IMR-90 (cell line): ENCODE results near the gene ALKBH7. TPM values are rescaled to one million over a fixed set of nuclear protein-coding genes. Genes with fewer than 3 reads are reported as not detected.

Source experiments
- ATAC-seq: fragments of 200-7000 bp; cut with Tn5 transposase; 2 replicates; pipeline ENCODE4 v1.9.1; 2020; ENCODE audit warnings: low read depth, mild to moderate bottlenecking, moderate library complexity
- BruUV-seq: library from RNA; stranded (reverse); fragments of 400-500 nt; replicated peaks from 2 replicates; lab custom pipeline; 2021; lab: Mats Ljungman, UMichigan
- CTCF ChIA-PET: fragments of 300-600 bp; formaldehyde crosslinking; extraction: SDS; loops from one replicate; lab custom pipeline; 2021; ENCODE audit warnings: antibody characterized with exemption; lab: Yijun Ruan, JAX
- POLR2A ChIA-PET: fragments of 300-600 bp; sonication (Branson Sonifier 250); formaldehyde crosslinking; loops from one replicate; lab custom pipeline; 2022; ENCODE audit warnings: antibody characterized with exemption; ENCODE audit not compliant: unreplicated experiment; lab: Charles Lee
- DNase-seq: peaks from one replicate; pipeline ENCODE4 v3.0.0; 2013
- H2AFZ ChIP-seq: replicated peaks from 2 replicates; pipeline ENCODE3; 2013; ENCODE audit warnings: low read length, mild to moderate bottlenecking; ENCODE audit not compliant: poor library complexity
- H2AK5ac ChIP-seq: 2 replicates; pipeline ENCODE4 v1.6.1; 2013; ENCODE audit warnings: low read depth, low read length, inconsistent platforms
- H2AK9ac ChIP-seq: replicated peaks from 2 replicates; pipeline ENCODE3; 2013; ENCODE audit warnings: mild to moderate bottlenecking, low read depth, low read length, moderate library complexity; ENCODE audit not compliant: poor library complexity
- H2BK120ac ChIP-seq: 2 replicates; pipeline ENCODE4 v1.6.1; 2013; ENCODE audit warnings: low read depth, low read length, inconsistent platforms
- H2BK15ac ChIP-seq: 3 replicates; pipeline ENCODE4 v1.6.1; 2013; ENCODE audit warnings: low read depth, low read length, inconsistent platforms
- H2BK20ac ChIP-seq: 2 replicates; pipeline ENCODE4 v1.6.1; 2013; ENCODE audit warnings: low read depth, mild to moderate bottlenecking, inconsistent platforms, low read length, moderate library complexity
- H2BK5ac ChIP-seq: 2 replicates; pipeline ENCODE4 v1.6.1; 2013; ENCODE audit warnings: mild to moderate bottlenecking, low read depth, low read length, inconsistent platforms; ENCODE audit not compliant: poor library complexity, severe bottlenecking
- H3K14ac ChIP-seq: replicated peaks from 2 replicates; pipeline ENCODE4 v1.6.1; 2013; ENCODE audit warnings: low read depth, low read length, inconsistent platforms
- H3K18ac ChIP-seq: 2 replicates; pipeline ENCODE4 v1.6.1; 2013; ENCODE audit warnings: low read depth, low read length, control low read depth
- H3K23ac ChIP-seq: 2 replicates; pipeline ENCODE4 v1.6.1; 2013; ENCODE audit warnings: low read depth, low read length, inconsistent platforms
- H3K27ac ChIP-seq: 2 replicates; pipeline ENCODE4 v1.5.1; 2013; ENCODE audit warnings: mild to moderate bottlenecking, control low read depth, low read length; ENCODE audit not compliant: insufficient read depth
- H3K27me3 ChIP-seq: 2 replicates; pipeline ENCODE4 v1.6.1; 2013; ENCODE audit warnings: low read length; ENCODE audit not compliant: control insufficient read depth, insufficient read depth
- H3K36me3 ChIP-seq: 2 replicates; pipeline ENCODE4 v1.6.1; 2013; ENCODE audit warnings: low read length, mixed read lengths; ENCODE audit not compliant: control insufficient read depth, insufficient read depth
- H3K4ac ChIP-seq: 2 replicates; pipeline ENCODE4 v1.6.1; 2013; ENCODE audit warnings: low read depth, low read length, inconsistent platforms
- H3K4me1 ChIP-seq: 2 replicates; pipeline ENCODE4 v1.6.1; 2013; ENCODE audit warnings: low read length, mixed read lengths; ENCODE audit not compliant: control insufficient read depth, insufficient read depth
- H3K4me2 ChIP-seq: 2 replicates; pipeline ENCODE4 v1.6.1; 2013; ENCODE audit warnings: low read depth, mild to moderate bottlenecking, control low read depth, low read length, moderate library complexity
- H3K4me3 ChIP-seq: 2 replicates; pipeline ENCODE4 v1.5.1; 2013; ENCODE audit warnings: low read depth, mild to moderate bottlenecking, control low read depth, low read length, moderate library complexity; ENCODE audit not compliant: insufficient read depth
- H3K56ac ChIP-seq: 2 replicates; pipeline ENCODE4 v1.6.1; 2013; ENCODE audit warnings: low read length, inconsistent platforms; ENCODE audit not compliant: insufficient read depth; ENCODE audit errors: extremely low read depth
- H3K79me1 ChIP-seq, 2 experiments: 2 replicates each; pipeline ENCODE4 v1.6.1; 2013; ENCODE audit warnings: low read length in 2 of 2, inconsistent platforms in 1 of 2, low read depth in 1 of 2
- H3K9ac ChIP-seq: 2 replicates; pipeline ENCODE4 v1.6.1; 2013; ENCODE audit warnings: low read depth, low read length, control low read depth
- H3K9me1 ChIP-seq: 2 replicates; pipeline ENCODE4 v1.6.1; 2013; ENCODE audit warnings: low read length, inconsistent platforms; ENCODE audit not compliant: insufficient read depth
- H3K9me3 ChIP-seq: 2 replicates; pipeline ENCODE4 v1.6.1; 2013; ENCODE audit warnings: low read length; ENCODE audit not compliant: control insufficient read depth, insufficient read depth
- H4K20me1 ChIP-seq: 2 replicates; pipeline ENCODE4 v1.6.1; 2013; ENCODE audit warnings: low read length, inconsistent platforms; ENCODE audit not compliant: insufficient read depth
- H4K5ac ChIP-seq: 2 replicates; pipeline ENCODE4 v1.6.1; 2013; ENCODE audit warnings: mild to moderate bottlenecking, low read depth, low read length, control low read depth
- H4K8ac ChIP-seq, 2 experiments: 2 replicates each; pipeline ENCODE4 v1.6.1; 2013; ENCODE audit warnings: low read depth in 2 of 2, low read length in 2 of 2, control low read depth in 1 of 2, inconsistent platforms in 1 of 2
- H4K91ac ChIP-seq: 2 replicates; pipeline ENCODE4 v1.6.1; 2013; ENCODE audit warnings: low read depth, low read length, inconsistent platforms; ENCODE audit not compliant: insufficient read depth
- BHLHE40 ChIP-seq: fragments of 150-350 bp; IDR thresholded peaks from 2 replicates; pipeline ENCODE4 v1.6.1; 2016; ENCODE audit warnings: mild to moderate bottlenecking, low read depth, low read length
- FOS ChIP-seq: fragments of 150-350 bp; IDR thresholded peaks from 2 replicates; pipeline ENCODE4 v1.6.1; 2016; ENCODE audit warnings: low read depth, low read length
- MAZ ChIP-seq: IDR thresholded peaks from 2 replicates; pipeline ENCODE4 v1.6.1; 2012; ENCODE audit warnings: low read depth, mild to moderate bottlenecking, low read length, improper control_type of control experiment, moderate library complexity, borderline replicate concordance
- RFX5 ChIP-seq: IDR thresholded peaks from 2 replicates; pipeline ENCODE4 v1.8.0; 2012; ENCODE audit warnings: low read depth, mild to moderate bottlenecking, low read length, moderate library complexity
- WGBS, 2 experiments: methylation state at CpG; one replicate each; pipeline versions ENCODE4 v1.1.5 to v1.1.7; 2013; ENCODE audit warnings: missing lambda C conversion rate in 2 of 2; ENCODE audit not compliant: insufficient read length in 1 of 2; ENCODE audit errors: extremely low coverage in 2 of 2; 5-methylcytosine and 5-hydroxymethylcytosine counted together
- dilution Hi-C: fragments of 300-500 bp; cut with HindIII; formaldehyde crosslinking; loops from one replicate; pipeline ENCODE4 v1.14.3; 2018; ENCODE audit warnings: low sequenced_read_pairs; ENCODE audit not compliant: unreplicated experiment
- in situ Hi-C: fragments of 300-500 bp; cut with MboI; formaldehyde crosslinking; loops from 3 replicates; pipeline ENCODE4 v1.14.3; 2019; ENCODE audit warnings: low sequenced_read_pairs, inconsistent platforms, mixed read lengths
- intact Hi-C: fragments of 100-400 bp; cut with micrococcal nuclease; formaldehyde crosslinking; loops from 2 replicates; pipeline ENCODE4 v1.10.0; 2022
- polyA plus RNA-seq, 3 experiments: library from polyadenylated mRNA; depleted of rRNA; stranded (reverse); fragments of >200 nt; gene quantifications; 2 replicates each; pipeline ENCODE4 v1.2.3, GENCODE V29; 2012; ENCODE audit warnings: low replicate concordance in 1 of 3
- total RNA-seq: library from RNA; depleted of rRNA; stranded (reverse); fragments of >200 nt; gene quantifications from 2 replicates; pipeline ENCODE4 v1.2.3, GENCODE V29; 2012
- TF ChIP-seq, protein P1 (sequence below): fragments of 150-350 bp; IDR thresholded peaks from 2 replicates; pipeline ENCODE4 v1.6.1; 2016; ENCODE audit warnings: low read depth, mild to moderate bottlenecking, low read length, moderate library complexity, borderline replicate concordance
- TF ChIP-seq, protein P2 (sequence below): conservative IDR thresholded peaks from 2 replicates; pipeline ENCODE4 v1.5.1; 2012; ENCODE audit warnings: mild to moderate bottlenecking, low read depth, low read length, improper control_type of control experiment

The ALKBH7 gene
- total and polyA plus RNA-seq, 2 of the 4 experiments (the other 2 are of a cell fraction): 9.3 to 22.5 TPM

DNA sequence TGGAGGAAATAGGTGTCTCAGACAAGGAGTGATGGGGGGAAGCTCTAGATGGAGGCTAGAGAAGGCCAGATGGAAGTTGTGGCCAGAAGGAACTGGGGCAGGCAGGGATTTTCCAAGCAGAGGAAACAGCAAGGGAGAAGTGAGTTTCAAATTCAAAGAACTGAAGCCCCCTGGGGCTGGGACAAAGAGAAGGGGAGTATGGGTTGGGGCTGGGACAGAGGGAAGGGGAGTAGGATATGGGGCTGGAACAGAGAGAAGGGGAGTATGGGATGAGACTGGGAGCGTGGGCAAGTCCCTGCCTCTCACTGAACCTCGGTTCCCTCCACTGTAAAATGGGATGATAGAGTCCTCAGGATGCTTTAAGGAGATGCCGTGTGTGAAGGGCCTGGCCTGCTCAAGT, 22.2 kb downstream of the ALKBH7 start:
- H3K4me2 ChIP-seq: no peak overlapping the region
- H2AFZ ChIP-seq: no peak overlapping the region
- no peak overlapping the region for H3K9ac ChIP-seq
- in situ Hi-C loops (no loop called here), intact Hi-C loops (no loop called here), dilution Hi-C loops (no loop called here)
- H4K20me1 ChIP-seq: no peaks in the 10 kb centered on the region
- BruUV-seq: no TSS peak
- no peaks in the 10 kb centered on the region for H3K9me3 ChIP-seq
- peak overlapping the region; percentile 9 for H2AK9ac ChIP-seq
- peaks cover 10% of the 10 kb centered on the region for H3K9me1 ChIP-seq
- H3K79me1 ChIP-seq: peaks cover 9 to 20% of the 10 kb centered on the region in 2 experiments; a peak in 3 of 4 replicates
- no peak overlapping the region for H3K14ac ChIP-seq
- DNase-seq (no peak), ATAC-seq (no peak)
- H3K4me1 ChIP-seq: peaks cover 11% of the 10 kb centered on the region
- H3K27ac ChIP-seq: no peak overlapping the region
- H3K56ac ChIP-seq: no peak overlapping the region
- H3K18ac ChIP-seq: no peak overlapping the region
- no peak overlapping the region for H3K23ac ChIP-seq
- H3K4me3 ChIP-seq: no peak overlapping the region
- H3K27me3 ChIP-seq: no peaks in the 10 kb centered on the region
- TF ChIP-seq, protein P1, sequence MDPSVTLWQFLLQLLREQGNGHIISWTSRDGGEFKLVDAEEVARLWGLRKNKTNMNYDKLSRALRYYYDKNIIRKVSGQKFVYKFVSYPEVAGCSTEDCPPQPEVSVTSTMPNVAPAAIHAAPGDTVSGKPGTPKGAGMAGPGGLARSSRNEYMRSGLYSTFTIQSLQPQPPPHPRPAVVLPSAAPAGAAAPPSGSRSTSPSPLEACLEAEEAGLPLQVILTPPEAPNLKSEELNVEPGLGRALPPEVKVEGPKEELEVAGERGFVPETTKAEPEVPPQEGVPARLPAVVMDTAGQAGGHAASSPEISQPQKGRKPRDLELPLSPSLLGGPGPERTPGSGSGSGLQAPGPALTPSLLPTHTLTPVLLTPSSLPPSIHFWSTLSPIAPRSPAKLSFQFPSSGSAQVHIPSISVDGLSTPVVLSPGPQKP: no peak
- no peak for TF ChIP-seq RFX5
- TF ChIP-seq, protein P2, sequence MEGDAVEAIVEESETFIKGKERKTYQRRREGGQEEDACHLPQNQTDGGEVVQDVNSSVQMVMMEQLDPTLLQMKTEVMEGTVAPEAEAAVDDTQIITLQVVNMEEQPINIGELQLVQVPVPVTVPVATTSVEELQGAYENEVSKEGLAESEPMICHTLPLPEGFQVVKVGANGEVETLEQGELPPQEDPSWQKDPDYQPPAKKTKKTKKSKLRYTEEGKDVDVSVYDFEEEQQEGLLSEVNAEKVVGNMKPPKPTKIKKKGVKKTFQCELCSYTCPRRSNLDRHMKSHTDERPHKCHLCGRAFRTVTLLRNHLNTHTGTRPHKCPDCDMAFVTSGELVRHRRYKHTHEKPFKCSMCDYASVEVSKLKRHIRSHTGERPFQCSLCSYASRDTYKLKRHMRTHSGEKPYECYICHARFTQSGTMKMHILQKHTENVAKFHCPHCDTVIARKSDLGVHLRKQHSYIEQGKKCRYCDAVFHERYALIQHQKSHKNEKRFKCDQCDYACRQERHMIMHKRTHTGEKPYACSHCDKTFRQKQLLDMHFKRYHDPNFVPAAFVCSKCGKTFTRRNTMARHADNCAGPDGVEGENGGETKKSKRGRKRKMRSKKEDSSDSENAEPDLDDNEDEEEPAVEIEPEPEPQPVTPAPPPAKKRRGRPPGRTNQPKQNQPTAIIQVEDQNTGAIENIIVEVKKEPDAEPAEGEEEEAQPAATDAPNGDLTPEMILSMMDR: no peak
- TF ChIP-seq MAZ: no peak
- TF ChIP-seq BHLHE40: no peak
- no peak for TF ChIP-seq FOS
- H3K36me3 ChIP-seq: peaks cover 7% of the 10 kb centered on the region; the same call in 1 of the 2 replicates
- no peak overlapping the region for H2AK5ac ChIP-seq
- H4K5ac ChIP-seq: no peak overlapping the region
- no peak overlapping the region for H2BK15ac ChIP-seq
- WGBS, 2 experiments: 93% methylated on average over 2 of the region's 3 CpGs; no CpG with 5 or more reads in 1 of the 2 experiments
- ChIA-PET POLR2A (no interaction called here), CTCF (no interaction called here)
- H2BK5ac ChIP-seq: no peak overlapping the region
- no peak overlapping the region for H2BK120ac ChIP-seq
- no peak overlapping the region for H3K4ac ChIP-seq
- no peak overlapping the region for H2BK20ac ChIP-seq
- H4K8ac ChIP-seq: peak overlapping the region in 1 of 2 experiments; percentile 53; a peak in 1 of 4 replicates
- H4K91ac ChIP-seq: no peak overlapping the region
